H9 (cell line): ENCODE results near the gene FBXL14. TPM values are rescaled to one million over a fixed set of nuclear protein-coding genes. Genes with fewer than 3 reads are reported as not detected.

Experiments used
- DNase-seq: peaks from one replicate; pipeline ENCODE4 v3.0.0-alpha.2; 2017
- H2AFZ ChIP-seq: one replicate; pipeline ENCODE4 v1.6.1; 2013; ENCODE audit warnings: mild to moderate bottlenecking, low read length, control low read depth, moderate library complexity
- H2AK5ac ChIP-seq: 2 replicates; pipeline ENCODE4 v1.6.1; 2013; ENCODE audit warnings: low read length, control low read depth, mixed read lengths; ENCODE audit not compliant: insufficient read length
- H2BK120ac ChIP-seq: one replicate; pipeline ENCODE4 v1.6.1; 2013; ENCODE audit warnings: low read depth, mild to moderate bottlenecking, low read length, control low read depth, inconsistent platforms; ENCODE audit not compliant: poor library complexity, severe bottlenecking
- H2BK12ac ChIP-seq: 2 replicates; pipeline ENCODE4 v1.6.1; 2013; ENCODE audit warnings: low read length, control low read depth, mixed read lengths, low read depth; ENCODE audit not compliant: insufficient read length
- H2BK15ac ChIP-seq: 2 replicates; pipeline ENCODE4 v1.6.1; 2013; ENCODE audit warnings: low read depth, low read length, control low read depth
- H2BK20ac ChIP-seq: one replicate; pipeline ENCODE4 v1.6.1; 2013; ENCODE audit warnings: low read depth, mild to moderate bottlenecking, low read length, control low read depth, inconsistent platforms; ENCODE audit not compliant: poor library complexity, severe bottlenecking
- H2BK5ac ChIP-seq: 2 replicates; pipeline ENCODE4 v1.6.1; 2013; ENCODE audit warnings: low read length, control low read depth, mixed read lengths; ENCODE audit not compliant: insufficient read length
- H3K14ac ChIP-seq: 2 replicates; pipeline ENCODE4 v1.6.1; 2013; ENCODE audit warnings: low read length, control low read depth; ENCODE audit not compliant: insufficient read depth
- H3K18ac ChIP-seq: 2 replicates; pipeline ENCODE4 v1.6.1; 2013; ENCODE audit warnings: low read depth, mild to moderate bottlenecking, mixed read lengths, low read length, control low read depth; ENCODE audit not compliant: insufficient read length
- H3K23ac ChIP-seq: 2 replicates; pipeline ENCODE4 v1.6.1; 2013; ENCODE audit warnings: low read length, control low read depth, mixed read lengths, low read depth; ENCODE audit not compliant: insufficient read length
- H3K23me2 ChIP-seq: 2 replicates; pipeline ENCODE4 v1.6.1; 2013; ENCODE audit warnings: low read depth, mild to moderate bottlenecking, mixed read lengths, low read length, control low read depth; ENCODE audit not compliant: insufficient read length, poor library complexity, severe bottlenecking
- H3K27ac ChIP-seq: 2 replicates; pipeline ENCODE4 v1.5.1; 2013; ENCODE audit warnings: low read length, control low read depth, mixed read lengths, low read depth; ENCODE audit not compliant: insufficient read length
- H3K27me3 ChIP-seq: 2 replicates; pipeline ENCODE4 v1.6.1; 2013; ENCODE audit warnings: low read length, control low read depth, inconsistent platforms; ENCODE audit not compliant: insufficient read depth
- H3K4ac ChIP-seq: 2 replicates; pipeline ENCODE4 v1.6.1; 2013; ENCODE audit warnings: low read depth, mild to moderate bottlenecking, control low read depth, inconsistent platforms, low read length, moderate library complexity
- H3K4me1 ChIP-seq: 2 replicates; pipeline ENCODE4 v1.6.1; 2013; ENCODE audit warnings: low read length, control low read depth, inconsistent platforms; ENCODE audit not compliant: insufficient read depth
- H3K4me2 ChIP-seq: 2 replicates; pipeline ENCODE4 v1.6.1; 2013; ENCODE audit warnings: low read length, control low read depth, mixed read lengths; ENCODE audit not compliant: insufficient read length, insufficient read depth
- H3K56ac ChIP-seq: 2 replicates; pipeline ENCODE4 v1.6.1; 2013; ENCODE audit warnings: low read depth, mild to moderate bottlenecking, mixed read lengths, low read length, control low read depth; ENCODE audit not compliant: insufficient read length
- H3K79me1 ChIP-seq: 2 replicates; pipeline ENCODE4 v1.6.1; 2013; ENCODE audit warnings: low read depth, mild to moderate bottlenecking, moderate library complexity, low read length, control low read depth, inconsistent platforms; ENCODE audit not compliant: insufficient read depth, poor library complexity, severe bottlenecking
- H3K79me2 ChIP-seq: 2 replicates; pipeline ENCODE4 v1.6.1; 2013; ENCODE audit warnings: low read length, control low read depth, inconsistent platforms; ENCODE audit not compliant: insufficient read depth
- H3K9ac ChIP-seq: 2 replicates; pipeline ENCODE4 v1.6.1; 2013; ENCODE audit warnings: low read length, control low read depth, mixed read lengths; ENCODE audit not compliant: insufficient read length; ENCODE audit errors: extremely low read depth
- H3K9me3 ChIP-seq: one replicate; pipeline ENCODE4 v1.6.1; 2013; ENCODE audit warnings: low read depth, low read length, inconsistent platforms; ENCODE audit not compliant: control insufficient read depth
- H3T11ph ChIP-seq: one replicate; pipeline ENCODE4 v1.6.1; 2013; ENCODE audit warnings: mild to moderate bottlenecking, low read length, control low read depth, inconsistent platforms
- H4K20me1 ChIP-seq: one replicate; pipeline ENCODE4 v1.6.1; 2013; ENCODE audit not compliant: control insufficient read depth, insufficient read length, insufficient read depth
- H4K5ac ChIP-seq: 2 replicates; pipeline ENCODE4 v1.6.1; 2013; ENCODE audit warnings: low read depth, mild to moderate bottlenecking, mixed read lengths, low read length, control low read depth; ENCODE audit not compliant: insufficient read length
- H4K8ac ChIP-seq: replicated peaks from 2 replicates; pipeline ENCODE4 v1.6.1; 2013; ENCODE audit warnings: low read length, control low read depth, mixed read lengths, low read depth; ENCODE audit not compliant: insufficient read length
- H4K91ac ChIP-seq: 2 replicates; pipeline ENCODE4 v1.6.1; 2013; ENCODE audit warnings: low read depth, mild to moderate bottlenecking, moderate library complexity, mixed read lengths, low read length, control low read depth; ENCODE audit not compliant: insufficient read length
- H3K27ac Mint-ChIP-seq, 3 experiments: 2 replicates in 2 of 3; 3 replicates in 1 of 3; pipeline ENCODE4 v1.8.0; 2020 to 2021; ENCODE audit warnings: mixed read lengths in 3 of 3, mild to moderate bottlenecking in 1 of 3, moderate library complexity in 1 of 3
- H3K27me3 Mint-ChIP-seq: 2 replicates; pipeline ENCODE4 v1.8.0; 2021; ENCODE audit warnings: low read depth, mild to moderate bottlenecking, moderate library complexity, mixed read lengths
- H3K36me3 Mint-ChIP-seq, 3 experiments: 2 replicates in 2 of 3; 3 replicates in 1 of 3; pipeline ENCODE4 v1.8.0; 2020 to 2021; ENCODE audit warnings: low read depth in 3 of 3, mixed read lengths in 3 of 3; ENCODE audit not compliant: insufficient read depth in 1 of 3
- H3K4me1 Mint-ChIP-seq, 2 experiments: 2 replicates each; pipeline ENCODE4 v1.8.0; 2020; ENCODE audit warnings: mixed read lengths in 2 of 2
- H3K4me3 Mint-ChIP-seq, 2 experiments: 2 replicates in 1 of 2; 3 replicates in 1 of 2; pipeline ENCODE4 v1.8.0; 2020 to 2021; ENCODE audit warnings: mild to moderate bottlenecking in 2 of 2, mixed read lengths in 2 of 2, moderate library complexity in 1 of 2
- H3K9me3 Mint-ChIP-seq, 2 experiments: 2 replicates in 1 of 2; 3 replicates in 1 of 2; pipeline ENCODE4 v1.8.0; 2020; ENCODE audit warnings: mild to moderate bottlenecking in 2 of 2, mixed read lengths in 2 of 2, moderate library complexity in 1 of 2
- WGBS: extraction: QIAGEN DNeasy Blood & Tissue Kit; methylation state at CpG from one replicate; pipeline ENCODE4 v1.1.7; 2013; ENCODE audit warnings: missing lambda C conversion rate, low lambda C conversion rate, mixed read lengths; ENCODE audit not compliant: insufficient read length; ENCODE audit errors: extremely low coverage; 5-methylcytosine and 5-hydroxymethylcytosine counted together
- total RNA-seq: library from RNA; stranded (reverse); gene quantifications from 2 replicates; pipeline ENCODE4 v1.2.1, GENCODE V29; 2021
- TF ChIP-seq, protein P1 (sequence below): fragments of 200-600 bp; sonication (generic); conservative IDR thresholded peaks from 3 replicates; pipeline ENCODE4 v1.8.0; 2021; ENCODE audit warnings: antibody characterized with exemption, mild to moderate bottlenecking

Gene FBXL14
- total RNA-seq, 1 experiment from 2014 or later, result 15.6 TPM

DNA sequence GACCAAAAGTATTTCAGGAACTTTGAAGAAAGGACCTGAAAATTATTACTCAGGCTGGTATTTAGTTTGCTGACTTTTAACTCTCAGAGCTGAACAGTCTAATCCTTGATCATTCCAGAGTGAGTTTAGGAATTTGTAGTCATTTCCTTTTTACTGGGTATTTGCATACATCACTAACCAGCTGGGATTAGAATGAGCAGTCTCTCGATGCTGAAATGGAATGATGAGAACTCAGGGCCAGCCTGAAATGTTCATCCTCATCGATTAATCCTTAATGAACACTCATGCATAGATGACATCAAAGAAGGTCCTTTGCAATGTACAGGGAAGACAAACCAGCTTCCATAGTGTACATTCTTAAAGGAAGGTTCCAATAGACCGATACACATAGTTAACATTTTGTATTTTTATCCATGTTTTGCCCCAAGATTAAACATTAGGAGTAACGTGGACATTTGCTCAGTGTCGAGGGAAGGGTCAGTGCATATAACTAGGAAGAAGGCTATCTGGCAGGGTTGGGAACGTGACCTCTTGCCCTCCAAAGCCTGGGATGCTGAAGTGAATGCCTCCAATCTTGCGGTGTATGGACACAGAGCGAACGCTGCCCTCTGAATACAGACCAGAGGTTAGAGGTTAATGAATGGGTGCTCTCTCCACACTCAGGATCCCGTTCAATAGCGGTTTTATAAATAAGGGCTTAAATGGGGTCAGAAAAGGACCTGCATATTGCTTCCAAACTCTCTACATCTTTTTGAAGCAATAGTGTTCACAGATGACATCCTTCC, 14.5 kb downstream of the FBXL14 start:
- H3K4ac ChIP-seq, result no peak overlapping the region
- TF ChIP-seq, protein P1, sequence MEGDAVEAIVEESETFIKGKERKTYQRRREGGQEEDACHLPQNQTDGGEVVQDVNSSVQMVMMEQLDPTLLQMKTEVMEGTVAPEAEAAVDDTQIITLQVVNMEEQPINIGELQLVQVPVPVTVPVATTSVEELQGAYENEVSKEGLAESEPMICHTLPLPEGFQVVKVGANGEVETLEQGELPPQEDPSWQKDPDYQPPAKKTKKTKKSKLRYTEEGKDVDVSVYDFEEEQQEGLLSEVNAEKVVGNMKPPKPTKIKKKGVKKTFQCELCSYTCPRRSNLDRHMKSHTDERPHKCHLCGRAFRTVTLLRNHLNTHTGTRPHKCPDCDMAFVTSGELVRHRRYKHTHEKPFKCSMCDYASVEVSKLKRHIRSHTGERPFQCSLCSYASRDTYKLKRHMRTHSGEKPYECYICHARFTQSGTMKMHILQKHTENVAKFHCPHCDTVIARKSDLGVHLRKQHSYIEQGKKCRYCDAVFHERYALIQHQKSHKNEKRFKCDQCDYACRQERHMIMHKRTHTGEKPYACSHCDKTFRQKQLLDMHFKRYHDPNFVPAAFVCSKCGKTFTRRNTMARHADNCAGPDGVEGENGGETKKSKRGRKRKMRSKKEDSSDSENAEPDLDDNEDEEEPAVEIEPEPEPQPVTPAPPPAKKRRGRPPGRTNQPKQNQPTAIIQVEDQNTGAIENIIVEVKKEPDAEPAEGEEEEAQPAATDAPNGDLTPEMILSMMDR, result no peak
- H3K79me1 ChIP-seq, result no peaks in the 10 kb centered on the region
- H3K27ac ChIP-seq, result no peak overlapping the region
- H4K20me1 ChIP-seq, result no peaks in the 10 kb centered on the region
- H3K23me2 ChIP-seq, result no peaks in the 10 kb centered on the region
- H3K14ac ChIP-seq, result no peak overlapping the region
- H3K23ac ChIP-seq, result no peak overlapping the region
- Mint-ChIP-seq H3K27ac (no peak overlapping the region), H3K27me3 (peaks cover 51% of the 10 kb centered on the region), H3K36me3 (no peaks in the 10 kb centered on the region), H3K4me3 (no peak overlapping the region), H3K9me3 (no peaks in the 10 kb centered on the region), H3K4me1 (peaks cover 5 to 20% of the 10 kb centered on the region in 2 experiments)
- H3K56ac ChIP-seq, result no peak overlapping the region
- WGBS, result no CpG with 5 or more reads among the region's 11 CpGs
- DNase-seq, result no peak
- no peak overlapping the region for H2BK15ac ChIP-seq
- H2AK5ac ChIP-seq, result no peak overlapping the region
- no peak overlapping the region for H3T11ph ChIP-seq
- no peaks in the 10 kb centered on the region; the same call in 1 of the 2 replicates for H3K27me3 ChIP-seq
- no peak overlapping the region for H2BK20ac ChIP-seq
- H2BK12ac ChIP-seq, result no peak overlapping the region
- no peak overlapping the region for H4K91ac ChIP-seq
- no peak overlapping the region for H3K9ac ChIP-seq
- no peak overlapping the region for H4K8ac ChIP-seq
- no peaks in the 10 kb centered on the region for H3K9me3 ChIP-seq
- no peak overlapping the region for H2AFZ ChIP-seq
- H2BK5ac ChIP-seq, result no peak overlapping the region
- H3K18ac ChIP-seq, result no peak overlapping the region
- no peak overlapping the region for H2BK120ac ChIP-seq
- H3K79me2 ChIP-seq, result no peaks in the 10 kb centered on the region
- no peak overlapping the region for H3K4me2 ChIP-seq
- no peak overlapping the region for H4K5ac ChIP-seq
- H3K4me1 ChIP-seq, result no peaks in the 10 kb centered on the region
